HepG2 (cell line): Measurements from ENCODE around the gene PAIP1. TPM values are rescaled to one million over a fixed set of nuclear protein-coding genes. Genes with fewer than 3 reads are reported as not detected.

ENCODE experiments used
- ARNTL ChIP-seq: sonication (generic); formaldehyde crosslinking; IDR thresholded peaks from 2 replicates; pipeline ENCODE4 v1.4.0; 2020; ENCODE audit warnings: mild to moderate bottlenecking, missing genetic modification reagents
- ATF1 ChIP-seq: IDR thresholded peaks from 2 replicates; pipeline ENCODE4 v1.6.1; 2016; ENCODE audit warnings: mild to moderate bottlenecking, control low read depth
- DPF2 ChIP-seq: sonication (generic); formaldehyde crosslinking; IDR thresholded peaks from 2 replicates; pipeline ENCODE4 v1.4.0; 2020; ENCODE audit warnings: mild to moderate bottlenecking, low read depth, missing genetic modification reagents, borderline replicate concordance
- GABPB1 ChIP-seq: IDR thresholded peaks from 2 replicates; pipeline ENCODE4 v1.6.1; 2016; ENCODE audit warnings: mild to moderate bottlenecking, missing genetic modification reagents, moderate library complexity, missing compliant biosample characterization
- GATA4 ChIP-seq: sonication (generic); IDR thresholded peaks from 2 replicates; pipeline ENCODE4 v1.6.1; 2016; ENCODE audit warnings: antibody characterized with exemption, low read depth, borderline replicate concordance
- KDM5B ChIP-seq: sonication (generic); formaldehyde crosslinking; IDR thresholded peaks from 2 replicates; pipeline ENCODE4 v1.4.0; 2020; ENCODE audit warnings: missing genetic modification reagents, mild to moderate bottlenecking, borderline replicate concordance
- KIAA2018 ChIP-seq: sonication (generic); formaldehyde crosslinking; IDR thresholded peaks from 2 replicates; pipeline ENCODE4 v1.5.0; 2020; ENCODE audit warnings: mild to moderate bottlenecking, missing genetic modification reagents, borderline replicate concordance
- MBD4 ChIP-seq: IDR thresholded peaks from 2 replicates; pipeline ENCODE4 v1.6.1; 2012; ENCODE audit warnings: low read length, inconsistent platforms, borderline replicate concordance
- POLR2AphosphoS5 ChIP-seq: IDR thresholded peaks from 2 replicates; pipeline ENCODE4 v1.6.1; 2012; ENCODE audit warnings: low read depth, low read length
- POLR2G ChIP-seq: fragments of 200-400 bp; formaldehyde crosslinking; IDR thresholded peaks from 2 replicates; pipeline ENCODE4 v1.6.1; 2018; ENCODE audit warnings: mild to moderate bottlenecking, low read depth, low read length, moderate library complexity
- RBFOX2 ChIP-seq: fragments of 200-400 bp; formaldehyde crosslinking; IDR thresholded peaks from 2 replicates; pipeline ENCODE4 v1.6.1; 2017; ENCODE audit warnings: low read depth, mild to moderate bottlenecking, low read length
- SP1 ChIP-seq, 2 experiments: fragments of 450-650 bp in 1 of 2; sonication (generic) in 1 of 2; formaldehyde crosslinking in 1 of 2; IDR thresholded peaks; 2 replicates each; pipeline versions ENCODE4 v1.4.0 to v1.6.1; 2016 to 2020; ENCODE audit warnings: missing genetic modification reagents in 1 of 2
- TFE3 ChIP-seq: IDR thresholded peaks from 2 replicates; pipeline ENCODE4 v1.6.1; 2016
- ZNF292 ChIP-seq: sonication (generic); formaldehyde crosslinking; IDR thresholded peaks from 2 replicates; pipeline ENCODE4 v1.8.1; 2022; ENCODE audit warnings: mild to moderate bottlenecking, low read depth, missing genetic modification reagents, borderline replicate concordance
- ZNF34 ChIP-seq: sonication (generic); formaldehyde crosslinking; IDR thresholded peaks from 2 replicates; pipeline ENCODE4 v1.4.0; 2020; ENCODE audit warnings: mild to moderate bottlenecking, missing genetic modification reagents, borderline replicate concordance
- ZNF430 ChIP-seq: sonication (generic); formaldehyde crosslinking; IDR thresholded peaks from 2 replicates; pipeline ENCODE4 v1.9.0; 2021; ENCODE audit warnings: mild to moderate bottlenecking, missing genetic modification reagents
- polyA plus RNA-seq, 8 experiments: library from polyadenylated mRNA; depleted of rRNA in 3 of 8; stranded (reverse) in 7 of 8; unstranded in 1 of 8; fragments of >200 nt; fragmentation: Illumina TruSeq in 4 of 8; extraction: Trizol in 4 of 8; gene quantifications; 2 replicates each; pipeline versions ENCODE4 v1.2.1 to v1.2.3, GENCODE V29; 2011 to 2016; ENCODE audit warnings: low read depth in 4 of 8, missing spikeins in 1 of 8, mixed read lengths in 1 of 8; ENCODE audit not compliant: insufficient read depth in 1 of 8
- total RNA-seq, 5 experiments: library from RNA; depleted of rRNA; stranded (reverse); fragments of >200 nt; fragmentation: Illumina TruSeq; extraction: Trizol; gene quantifications; 2 replicates each; pipeline ENCODE4 v1.2.3, GENCODE V29; 2016; ENCODE audit warnings: low read depth in 1 of 5

The PAIP1 gene
- total and polyA plus RNA-seq, 2 of the 13 experiments (the other 11 are each of a cell fraction or from before 2014, with no cell fraction given): 96.6 to 116 TPM

- TF ChIP-seq SP1 (IDR thresholded peaks at IDR 0.05) (no peak), SP1 (CRISPR knock-in tag; IDR thresholded peaks at IDR 0.05) (0 out of 2 replicates have a peak, but pooled peaks have one; percentile 32), ATF1 (peak; percentile 38; the same call in 1 of the 2 replicates), GABPB1 (CRISPR knock-in tag) (peak; percentile 96), POLR2AphosphoS5 (peak; percentile 94), ZNF292 (CRISPR knock-in tag) (0 out of 2 replicates have a peak, but pooled peaks have one; percentile 12), KDM5B (CRISPR knock-in tag) (peak; percentile 49; the same call in 1 of the 2 replicates), DPF2 (no peak), RBFOX2 (peak; percentile 63; the same call in 1 of the 2 replicates), POLR2G (peak; percentile 95), TFE3 (CRISPR knock-in tag) (peak; percentile 42; the same call in 1 of the 2 replicates), GATA4 (0 out of 2 replicates have a peak, but pooled peaks have one; percentile 48), ZNF34 (CRISPR knock-in tag) (peak; percentile 77; the same call in 1 of the 2 replicates), ZNF430 (CRISPR knock-in tag) (no peak), ARNTL (CRISPR knock-in tag) (0 out of 2 replicates have a peak, but pooled peaks have one; percentile 54), MBD4 (no peak), KIAA2018 (CRISPR knock-in tag) (no peak)
Observed at GRCh38 chr5:43514816-43515677, 41.8 kb downstream of the PAIP1 start, which contains the start of gene C5orf34 (continued).
